ENCODE results near the gene COL24A1. TPM values are rescaled to one million over a fixed set of nuclear protein-coding genes. Genes with fewer than 3 reads are reported as not detected.

The COL24A1 gene
- total and polyA plus RNA-seq, 2 of the 8 experiments (the other 6 are each of a cell fraction or from before 2014, with no cell fraction given) = 0.23 to 1.1 TPM

DNA sequence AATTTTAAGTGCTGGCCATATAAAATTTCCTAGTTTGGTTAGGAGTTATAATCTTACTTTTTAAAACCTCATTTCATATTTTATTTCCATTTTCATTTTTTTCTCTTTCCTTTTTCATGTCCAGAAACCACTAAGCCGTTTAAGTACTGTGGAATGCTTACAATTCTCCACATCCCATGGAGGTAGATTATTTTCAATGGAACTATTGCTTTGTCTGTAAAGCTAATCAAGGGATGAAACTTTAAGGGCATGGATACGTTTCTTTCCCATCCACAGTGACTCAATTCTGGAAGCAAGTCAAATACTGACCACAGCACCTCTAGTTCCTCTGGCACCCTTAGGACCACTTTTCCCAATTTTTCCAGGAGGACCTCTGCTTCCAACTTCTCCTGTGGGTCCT, 309.2 kb downstream of the COL24A1 start:
- Histone ChIP-seq H3K79me2 (ENCODE audit: control insufficient read depth in 1 of 2, insufficient read depth in 2 of 2, low read length in 2 of 2) (no peaks in the 10 kb centered on the region), H4K20me1 (replicated peaks in 1 of 2; ENCODE audit: control insufficient read depth in 1 of 2, insufficient read depth in 2 of 2, low read length in 2 of 2) (no peaks in the 10 kb centered on the region), H3K18ac (ENCODE audit: extremely low read depth, low read length) (no peak overlapping the region), H2BK15ac (ENCODE audit: low read length) (no peak overlapping the region), H3K27me3 (replicated peaks in 1 of 4; ENCODE audit: control insufficient read depth in 3 of 4, extremely low read depth in 1 of 4, insufficient read depth in 3 of 4, low read length in 3 of 4) (no peaks in the 10 kb centered on the region), H3K9ac (replicated peaks in 1 of 4; ENCODE audit: extremely low read depth in 1 of 4, low read depth in 3 of 4, low read length in 3 of 4) (no peak overlapping the region), H3K4me3 (ENCODE audit: extremely low read depth in 1 of 4, insufficient read depth in 2 of 4, low read depth in 3 of 4, low read length in 4 of 4) (no peak overlapping the region), H2BK20ac (ENCODE audit: low read length) (no peak overlapping the region), H2BK120ac (replicated peaks; ENCODE audit: low read depth, low read length) (no peak overlapping the region), H3K23ac (ENCODE audit: insufficient read length) (no peak overlapping the region), H3K56ac (replicated peaks; ENCODE audit: insufficient read length, low read depth, low read length) (no peak overlapping the region), H3K4me2 (ENCODE audit: insufficient read depth in 1 of 2, low read depth in 2 of 2, low read length in 2 of 2) (no peak overlapping the region), H2BK12ac (ENCODE audit: low read depth, low read length) (no peak overlapping the region), H3K9me3 (ENCODE audit: insufficient read depth in 2 of 2, low read depth in 1 of 2, low read length in 1 of 2) (no peaks in the 10 kb centered on the region), H4K91ac (replicated peaks; ENCODE audit: insufficient read length, low read length) (no peak overlapping the region), H2AFZ (ENCODE audit: low read length) (no peak overlapping the region), H4K5ac (ENCODE audit: insufficient read length, low read depth, low read length) (no peak overlapping the region), H4K8ac (ENCODE audit: extremely low read depth, insufficient read depth, low read length) (no peak overlapping the region), H3K4ac (replicated peaks; ENCODE audit: insufficient read length, low read depth, low read length) (no peak overlapping the region), H3K4me1 (replicated peaks in 1 of 4; ENCODE audit: control insufficient read depth in 3 of 4, insufficient read depth in 4 of 4, low read length in 3 of 4) (no peaks in the 10 kb centered on the region), H2AK5ac (ENCODE audit: low read depth, low read length) (no peak overlapping the region), H3K27ac (ENCODE audit: low read depth, low read length) (no peak overlapping the region), H2BK5ac (ENCODE audit: low read depth, low read length) (no peak overlapping the region), H3K79me1 (ENCODE audit: low read depth, low read length) (no peaks in the 10 kb centered on the region), H3K23me2 (ENCODE audit: low read depth, low read length) (no peaks in the 10 kb centered on the region), H3K36me3 (ENCODE audit: control insufficient read depth in 2 of 4, insufficient read depth in 4 of 4, low read length in 3 of 4) (no peaks in the 10 kb centered on the region), H3K14ac (ENCODE audit: insufficient read length) (no peak overlapping the region)
- DNase-seq (ENCODE audit: low read depth in 1 of 2, low spot score in 2 of 2) = no peak
- WGBS, 2 experiments (ENCODE audit: extremely low coverage in 1 of 2, insufficient coverage in 1 of 2, insufficient read length in 1 of 2, insufficient replicate concordance in 2 of 2, low coverage in 1 of 2, low lambda C conversion rate in 2 of 2, missing lambda C conversion rate in 1 of 2) = 94% methylated on average over 2 of the region's 2 CpGs; no CpG with 5 or more reads in 1 of the 2 experiments
- CTCF ChIA-PET (ENCODE audit: partially characterized antibody) = no interaction called here
- POLR2A ChIA-PET (ENCODE audit: partially characterized antibody) = no interaction called here
- FAIRE-seq = no peak
- no peak for TF ChIP-seq BRCA1 (IDR thresholded peaks at IDR 0.05; ENCODE audit: low read depth, low read length)
- no peak for TF ChIP-seq TAF7 (optimal IDR thresholded peaks at IDR 0.05; ENCODE audit: borderline replicate concordance, low read depth, low read length)
- no peak for TF ChIP-seq GTF2F1 (IDR thresholded peaks at IDR 0.05; ENCODE audit: borderline replicate concordance, low read depth, low read length)
- TF ChIP-seq YY1 (IDR thresholded peaks at IDR 0.05; ENCODE audit: low read depth, low read length) = no peak
- no peak for TF ChIP-seq TEAD4 (IDR thresholded peaks at IDR 0.05; ENCODE audit: low read depth, low read length)
- no peak for TF ChIP-seq BACH1 (IDR thresholded peaks at IDR 0.05; ENCODE audit: low read length)
- no peak for TF ChIP-seq POU5F1 (IDR thresholded peaks at IDR 0.05; ENCODE audit: low read depth, low read length)
- TF ChIP-seq PHF8 (conservative IDR thresholded peaks at IDR 0.05; ENCODE audit: low read depth, low read length) = no peak
- TF ChIP-seq CEBPB (IDR thresholded peaks at IDR 0.05; ENCODE audit: low read depth, low read length) = no peak

Measured in H1 (cell line).